ENCODE data around the gene TCHP.
"Not testable (repeated sequence)": the region's sequence is repeated elsewhere in the genome, so short reads cannot be mapped to it uniquely, and the experiment has no call there.

Gene TCHP

GRCh38 chr12:109912855-109913321 lies 12.8 kb downstream of the TCHP start:
- DNase-seq = no peak

GRCh38 chr12:109914461-109914860 lies 14.4 kb downstream of the TCHP start:
- no peak for DNase-seq

GRCh38 chr12:109915171-109916040 lies 15.3 kb downstream of the TCHP start:
- no peak for DNase-seq

GRCh38 chr12:109916045-109916444 lies 16.0 kb downstream of the TCHP start:
- DNase-seq = no peak

GRCh38 chr12:109919456-109919855 lies 19.4 kb downstream of the TCHP start:
- no peak for DNase-seq

- no peak for DNase-seq
Observed at GRCh38 chr12:109920261-109920780, 20.2 kb downstream of the TCHP start.

- DNase-seq = no peak
Observed at GRCh38 chr12:109921982-109922381, 21.9 kb downstream of the TCHP start.

GRCh38 chr12:109923038-109923437 lies 23.0 kb downstream of the TCHP start:
- no peak for DNase-seq

- DNase-seq = no peak
Observed at GRCh38 chr12:109923481-109924245, 23.6 kb downstream of the TCHP start.

- no peak for DNase-seq
Observed at GRCh38 chr12:109925185-109925840, 25.2 kb downstream of the TCHP start.

GRCh38 chr12:109926016-109926415 lies 25.9 kb downstream of the TCHP start:
- no peak for DNase-seq

GRCh38 chr12:109926488-109927210 lies 26.6 kb downstream of the TCHP start:
- DNase-seq = no peak

GRCh38 chr12:109927622-109928021 lies 27.5 kb downstream of the TCHP start:
- DNase-seq = no peak

- no peak for DNase-seq
Observed at GRCh38 chr12:109928058-109928656, 28.1 kb downstream of the TCHP start.

GRCh38 chr12:109929326-109929725 lies 29.3 kb downstream of the TCHP start:
- not testable (repeated sequence) for DNase-seq

GRCh38 chr12:109930028-109930800 lies 30.1 kb downstream of the TCHP start:
- DNase-seq = no peak

GRCh38 chr12:109931143-109931542 lies 31.1 kb downstream of the TCHP start:
- no peak for DNase-seq

- no peak for DNase-seq
Observed at GRCh38 chr12:109932878-109933503, 32.9 kb downstream of the TCHP start.

- DNase-seq = no peak
Observed at GRCh38 chr12:109934026-109934425, 34.0 kb downstream of the TCHP start.

GRCh38 chr12:109937371-109937770 lies 37.3 kb downstream of the TCHP start:
- DNase-seq = no peak

GRCh38 chr12:109938947-109939346 lies 38.9 kb downstream of the TCHP start:
- no peak for DNase-seq
